ENCODE data around the gene DENND4C.

- TF ChIP-seq, protein P1, sequence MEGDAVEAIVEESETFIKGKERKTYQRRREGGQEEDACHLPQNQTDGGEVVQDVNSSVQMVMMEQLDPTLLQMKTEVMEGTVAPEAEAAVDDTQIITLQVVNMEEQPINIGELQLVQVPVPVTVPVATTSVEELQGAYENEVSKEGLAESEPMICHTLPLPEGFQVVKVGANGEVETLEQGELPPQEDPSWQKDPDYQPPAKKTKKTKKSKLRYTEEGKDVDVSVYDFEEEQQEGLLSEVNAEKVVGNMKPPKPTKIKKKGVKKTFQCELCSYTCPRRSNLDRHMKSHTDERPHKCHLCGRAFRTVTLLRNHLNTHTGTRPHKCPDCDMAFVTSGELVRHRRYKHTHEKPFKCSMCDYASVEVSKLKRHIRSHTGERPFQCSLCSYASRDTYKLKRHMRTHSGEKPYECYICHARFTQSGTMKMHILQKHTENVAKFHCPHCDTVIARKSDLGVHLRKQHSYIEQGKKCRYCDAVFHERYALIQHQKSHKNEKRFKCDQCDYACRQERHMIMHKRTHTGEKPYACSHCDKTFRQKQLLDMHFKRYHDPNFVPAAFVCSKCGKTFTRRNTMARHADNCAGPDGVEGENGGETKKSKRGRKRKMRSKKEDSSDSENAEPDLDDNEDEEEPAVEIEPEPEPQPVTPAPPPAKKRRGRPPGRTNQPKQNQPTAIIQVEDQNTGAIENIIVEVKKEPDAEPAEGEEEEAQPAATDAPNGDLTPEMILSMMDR (IDR thresholded peaks at IDR 0.05): no peak
- TF ChIP-seq POLR2A (IDR thresholded peaks at IDR 0.05): no peak
Observed at GRCh38 chr9:19380826-19381075, 150.3 kb downstream of the DENND4C start.

Measured in testis (tissue), 2 donors.